Measurements from ENCODE around the gene ACTL7B. TPM values are rescaled to one million over a fixed set of nuclear protein-coding genes. Genes with fewer than 3 reads are reported as not detected.

The ACTL7B gene
- total RNA-seq, 1 donor from 2014 or later, result not detected

GRCh38 chr9:108864446-108864845 lies 8.7 kb upstream of the ACTL7B start:
- no peak overlapping the region for H3K4me3 ChIP-seq (ENCODE audit: insufficient read depth, low read depth, low read length)
- no peak overlapping the region for H3K4me3 Mint-ChIP-seq (ENCODE audit: unreplicated experiment)
- H3K36me3 Mint-ChIP-seq (ENCODE audit: low read depth, unreplicated experiment), result peaks cover 4% of the 10 kb centered on the region
- FAIRE-seq (no peak), DNase-seq (ENCODE audit: low read depth) (no peak)
- no peak overlapping the region for H3K9ac ChIP-seq (ENCODE audit: low read length)
- no peaks in the 10 kb centered on the region for H3K27me3 ChIP-seq (ENCODE audit: insufficient read depth, low read length)
- no peak overlapping the region for H3K4me2 ChIP-seq (ENCODE audit: low read length)
- no peak for TF ChIP-seq EZH2 (IDR thresholded peaks at IDR 0.05; ENCODE audit: insufficient read depth, low read length)
- TF ChIP-seq, protein P1, sequence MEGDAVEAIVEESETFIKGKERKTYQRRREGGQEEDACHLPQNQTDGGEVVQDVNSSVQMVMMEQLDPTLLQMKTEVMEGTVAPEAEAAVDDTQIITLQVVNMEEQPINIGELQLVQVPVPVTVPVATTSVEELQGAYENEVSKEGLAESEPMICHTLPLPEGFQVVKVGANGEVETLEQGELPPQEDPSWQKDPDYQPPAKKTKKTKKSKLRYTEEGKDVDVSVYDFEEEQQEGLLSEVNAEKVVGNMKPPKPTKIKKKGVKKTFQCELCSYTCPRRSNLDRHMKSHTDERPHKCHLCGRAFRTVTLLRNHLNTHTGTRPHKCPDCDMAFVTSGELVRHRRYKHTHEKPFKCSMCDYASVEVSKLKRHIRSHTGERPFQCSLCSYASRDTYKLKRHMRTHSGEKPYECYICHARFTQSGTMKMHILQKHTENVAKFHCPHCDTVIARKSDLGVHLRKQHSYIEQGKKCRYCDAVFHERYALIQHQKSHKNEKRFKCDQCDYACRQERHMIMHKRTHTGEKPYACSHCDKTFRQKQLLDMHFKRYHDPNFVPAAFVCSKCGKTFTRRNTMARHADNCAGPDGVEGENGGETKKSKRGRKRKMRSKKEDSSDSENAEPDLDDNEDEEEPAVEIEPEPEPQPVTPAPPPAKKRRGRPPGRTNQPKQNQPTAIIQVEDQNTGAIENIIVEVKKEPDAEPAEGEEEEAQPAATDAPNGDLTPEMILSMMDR (IDR thresholded peaks at IDR 0.05; ENCODE audit: insufficient read depth, low read depth, low read length), result no peak
- no peak overlapping the region for H3K27ac Mint-ChIP-seq (ENCODE audit: unreplicated experiment)
- H3K4me1 ChIP-seq (ENCODE audit: insufficient read depth, low read length), result peaks cover 3% of the 10 kb centered on the region
- no peak overlapping the region for H3K27ac ChIP-seq (ENCODE audit: low read depth, low read length)
- no peak overlapping the region for H2AFZ ChIP-seq (ENCODE audit: low read depth, low read length)
- peaks cover 22% of the 10 kb centered on the region for H3K4me1 Mint-ChIP-seq (ENCODE audit: low read depth, unreplicated experiment)
- no peaks in the 10 kb centered on the region for H4K20me1 ChIP-seq (ENCODE audit: insufficient read depth, low read length)
- no peaks in the 10 kb centered on the region for H3K36me3 ChIP-seq (ENCODE audit: insufficient read depth, low read length)
- no peaks in the 10 kb centered on the region for H3K27me3 Mint-ChIP-seq (ENCODE audit: low read depth, unreplicated experiment)
- H3K9me3 Mint-ChIP-seq (ENCODE audit: unreplicated experiment), result peaks cover under 1% of the 10 kb centered on the region
- H3K9me3 ChIP-seq (ENCODE audit: insufficient read depth, low read depth, low read length), result no peaks in the 10 kb centered on the region
- no peaks in the 10 kb centered on the region for H3K79me2 ChIP-seq (ENCODE audit: insufficient read depth, low read length)

GRCh38 chr9:108863891-108864290 lies 8.1 kb upstream of the ACTL7B start:
- Mint-ChIP-seq H3K27ac (ENCODE audit: unreplicated experiment) (no peak overlapping the region), H3K4me3 (ENCODE audit: unreplicated experiment) (no peak overlapping the region), H3K36me3 (ENCODE audit: low read depth, unreplicated experiment) (peaks cover 4% of the 10 kb centered on the region), H3K27me3 (ENCODE audit: low read depth, unreplicated experiment) (no peaks in the 10 kb centered on the region), H3K4me1 (ENCODE audit: low read depth, unreplicated experiment) (peaks cover 19% of the 10 kb centered on the region), H3K9me3 (ENCODE audit: unreplicated experiment) (peaks cover 2% of the 10 kb centered on the region)
- Histone ChIP-seq H3K36me3 (ENCODE audit: insufficient read depth, low read length) (no peaks in the 10 kb centered on the region), H3K79me2 (ENCODE audit: insufficient read depth, low read length) (no peaks in the 10 kb centered on the region), H3K9me3 (ENCODE audit: insufficient read depth, low read depth, low read length) (no peaks in the 10 kb centered on the region), H3K27ac (ENCODE audit: low read depth, low read length) (no peak overlapping the region), H3K4me1 (ENCODE audit: insufficient read depth, low read length) (no peaks in the 10 kb centered on the region), H3K9ac (ENCODE audit: low read length) (no peak overlapping the region), H4K20me1 (ENCODE audit: insufficient read depth, low read length) (no peaks in the 10 kb centered on the region), H2AFZ (ENCODE audit: low read depth, low read length) (no peak overlapping the region), H3K4me3 (ENCODE audit: insufficient read depth, low read depth, low read length) (no peak overlapping the region), H3K27me3 (ENCODE audit: insufficient read depth, low read length) (no peaks in the 10 kb centered on the region), H3K4me2 (ENCODE audit: low read length) (no peak overlapping the region)
- FAIRE-seq (no peak), DNase-seq (ENCODE audit: low read depth) (no peak)
- no peak for TF ChIP-seq EZH2 (IDR thresholded peaks at IDR 0.05; ENCODE audit: insufficient read depth, low read length)
- TF ChIP-seq, protein P1 (IDR thresholded peaks at IDR 0.05; ENCODE audit: insufficient read depth, low read depth, low read length), result no peak

DNA sequence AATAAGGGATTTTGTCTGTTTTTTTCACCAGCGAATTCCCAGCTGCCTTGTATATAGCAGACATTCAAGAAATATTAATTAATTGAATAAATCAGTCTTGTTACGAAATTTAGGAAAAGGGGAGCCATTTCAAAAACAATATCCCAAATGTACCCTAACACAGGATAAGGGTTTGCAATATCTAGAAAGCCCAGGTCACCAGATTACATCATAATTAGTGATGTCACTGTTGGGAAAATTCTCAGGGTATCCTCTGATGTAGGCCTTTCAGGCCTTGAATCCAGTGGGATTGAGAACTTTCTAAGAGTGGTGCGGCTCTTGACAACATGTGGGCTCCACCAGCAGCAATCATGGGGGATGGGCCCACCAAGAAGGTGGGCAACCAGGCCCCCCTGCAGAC lies 6.2 kb upstream of the ACTL7B start, which contains the start of gene ACTL7A:
Gene ACTL7A (plus strand): TSS at position 270 of the 400 bp plus-strand sequence. CDS start 57 bp downstream, at position 327.
- Histone ChIP-seq H3K36me3 (ENCODE audit: insufficient read depth, low read length) (no peaks in the 10 kb centered on the region), H3K4me1 (ENCODE audit: insufficient read depth, low read length) (no peaks in the 10 kb centered on the region), H3K27ac (ENCODE audit: low read depth, low read length) (no peak within 1 kb of the TSS), H3K4me2 (ENCODE audit: low read length) (no peak within 1 kb of the TSS), H3K4me3 (ENCODE audit: insufficient read depth, low read depth, low read length) (no peak within 1 kb of the TSS), H3K9me3 (ENCODE audit: insufficient read depth, low read depth, low read length) (no peaks in the 10 kb centered on the region), H3K79me2 (ENCODE audit: insufficient read depth, low read length) (no peaks in the 10 kb centered on the region), H3K27me3 (ENCODE audit: insufficient read depth, low read length) (no peaks in the 10 kb centered on the region), H4K20me1 (ENCODE audit: insufficient read depth, low read length) (no peaks in the 10 kb centered on the region), H2AFZ (ENCODE audit: low read depth, low read length) (no peak within 1 kb of the TSS), H3K9ac (ENCODE audit: low read length) (no peak within 1 kb of the TSS)
- Mint-ChIP-seq H3K9me3 (ENCODE audit: unreplicated experiment) (peaks cover 2% of the 10 kb centered on the region), H3K36me3 (ENCODE audit: low read depth, unreplicated experiment) (peaks cover 4% of the 10 kb centered on the region), H3K27ac (ENCODE audit: unreplicated experiment) (peak within 1 kb of the TSS; percentile 34), H3K4me1 (ENCODE audit: low read depth, unreplicated experiment) (peaks cover 9% of the 10 kb centered on the region), H3K4me3 (ENCODE audit: unreplicated experiment) (no peak within 1 kb of the TSS), H3K27me3 (ENCODE audit: low read depth, unreplicated experiment) (peaks cover 4% of the 10 kb centered on the region)
- FAIRE-seq (no peak), DNase-seq (ENCODE audit: low read depth) (no peak)
- TF ChIP-seq EZH2 (IDR thresholded peaks at IDR 0.05; ENCODE audit: insufficient read depth, low read length), result no peak
- TF ChIP-seq, protein P1 (IDR thresholded peaks at IDR 0.05; ENCODE audit: insufficient read depth, low read depth, low read length), result no peak
